Stimulated activated CD4-positive, alpha-beta T cell treated with anti-CD3 and anti-CD28 coated beads, Interleukin-4, amount 100 ng/mL, for 1 hour (primary cell): Measurements from ENCODE around the gene ZCCHC14.
"Not testable (repeated sequence)": the region's sequence is repeated elsewhere in the genome, so short reads cannot be mapped to it uniquely, and the experiment has no call there.

Source experiments
- DNase-seq: peaks from one replicate; pipeline ENCODE4 v3.0.0-alpha.2; 2020

The ZCCHC14 gene

GRCh38 chr16:87523605-87524004 lies 30.8 kb upstream of the ZCCHC14 start:
- DNase-seq: not testable (repeated sequence)

DNA sequence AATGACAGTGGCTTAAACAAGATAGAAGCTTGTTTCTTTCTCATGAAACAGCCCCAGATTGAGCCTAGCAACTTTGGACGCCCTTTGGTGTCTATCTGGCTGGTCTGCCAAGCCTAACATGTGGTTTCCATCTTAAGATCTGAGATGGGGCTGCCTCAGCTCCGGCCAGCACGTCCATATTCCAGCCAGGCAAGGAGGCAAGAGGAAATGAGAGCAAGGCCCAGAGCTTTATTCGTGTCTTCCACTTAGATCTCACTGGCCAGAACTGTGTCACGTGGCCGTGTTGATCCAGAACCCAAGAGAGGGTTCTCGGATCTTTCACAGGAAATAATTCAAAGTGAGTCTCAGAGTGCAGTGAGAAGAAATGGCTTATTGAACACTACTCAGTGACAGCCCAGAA lies 28.9 kb upstream of the ZCCHC14 start:
- DNase-seq: not testable (repeated sequence)

DNA sequence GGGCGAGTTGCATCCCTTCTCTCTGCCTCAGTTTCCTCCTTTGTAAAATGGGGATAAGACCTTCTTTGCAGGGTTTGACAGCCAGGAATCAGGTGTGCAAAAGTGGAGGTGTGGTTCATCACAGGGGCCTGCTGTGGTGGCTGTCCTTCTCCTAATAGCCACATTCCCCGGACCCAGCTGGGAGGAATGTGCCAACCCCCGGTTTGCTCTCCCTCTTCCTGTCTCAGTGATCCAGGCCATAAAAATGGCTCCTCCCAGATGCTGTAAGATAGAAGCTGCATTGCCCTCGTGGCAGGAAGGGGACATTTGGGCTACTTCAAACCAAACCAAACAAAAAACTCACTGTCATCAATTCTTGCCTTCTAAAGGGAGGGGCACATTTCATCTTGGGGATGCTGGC lies 26.3 kb upstream of the ZCCHC14 start:
- not testable (repeated sequence) for DNase-seq

GRCh38 chr16:87518430-87519051 lies 25.7 kb upstream of the ZCCHC14 start:
- DNase-seq: not testable (repeated sequence)

GRCh38 chr16:87517610-87518429 lies 25.0 kb upstream of the ZCCHC14 start:
- not testable (repeated sequence) for DNase-seq

- no peak for DNase-seq
These were observed 23.5 kb upstream of the ZCCHC14 start for GRCh38 chr16:87516361-87516760.

GRCh38 chr16:87515475-87516330 lies 22.9 kb upstream of the ZCCHC14 start:
- DNase-seq: no peak

GRCh38 chr16:87509778-87510177 lies 17.0 kb upstream of the ZCCHC14 start:
- not testable (repeated sequence) for DNase-seq

DNA sequence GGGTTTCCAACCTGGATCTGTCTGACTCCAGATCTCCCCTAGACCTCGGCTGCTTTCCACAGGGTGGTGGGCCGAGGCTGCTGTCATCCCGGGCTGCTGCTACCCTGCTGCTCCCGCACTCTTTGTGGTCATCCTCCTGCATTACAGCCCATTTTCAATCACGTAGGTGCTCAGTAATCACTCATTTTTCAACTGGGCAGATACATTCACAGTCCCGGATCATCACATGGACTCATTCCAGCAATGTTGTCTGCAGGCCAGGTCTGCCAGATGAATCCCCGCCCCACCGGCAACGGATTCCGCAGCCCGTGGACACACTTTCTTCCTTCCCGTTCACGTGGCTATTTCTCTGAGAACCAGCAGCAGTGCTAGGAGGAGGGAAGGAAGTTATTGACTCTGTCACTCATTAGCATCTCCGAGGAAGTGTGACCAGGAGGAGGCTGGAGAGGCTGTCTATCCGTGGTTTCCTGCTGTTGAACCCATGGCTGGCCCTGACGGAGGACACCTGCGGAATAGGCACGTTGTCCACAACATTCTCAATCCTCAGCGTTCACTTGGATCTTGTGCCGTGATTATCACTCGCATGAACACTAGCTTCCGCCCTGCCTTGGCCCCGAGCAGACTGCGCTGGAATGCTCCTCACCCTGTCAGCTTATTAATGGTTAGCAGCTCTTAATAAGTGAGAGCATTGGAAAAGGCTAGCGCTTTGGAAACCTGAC lies 14.7 kb upstream of the ZCCHC14 start:
- no peak for DNase-seq

DNA sequence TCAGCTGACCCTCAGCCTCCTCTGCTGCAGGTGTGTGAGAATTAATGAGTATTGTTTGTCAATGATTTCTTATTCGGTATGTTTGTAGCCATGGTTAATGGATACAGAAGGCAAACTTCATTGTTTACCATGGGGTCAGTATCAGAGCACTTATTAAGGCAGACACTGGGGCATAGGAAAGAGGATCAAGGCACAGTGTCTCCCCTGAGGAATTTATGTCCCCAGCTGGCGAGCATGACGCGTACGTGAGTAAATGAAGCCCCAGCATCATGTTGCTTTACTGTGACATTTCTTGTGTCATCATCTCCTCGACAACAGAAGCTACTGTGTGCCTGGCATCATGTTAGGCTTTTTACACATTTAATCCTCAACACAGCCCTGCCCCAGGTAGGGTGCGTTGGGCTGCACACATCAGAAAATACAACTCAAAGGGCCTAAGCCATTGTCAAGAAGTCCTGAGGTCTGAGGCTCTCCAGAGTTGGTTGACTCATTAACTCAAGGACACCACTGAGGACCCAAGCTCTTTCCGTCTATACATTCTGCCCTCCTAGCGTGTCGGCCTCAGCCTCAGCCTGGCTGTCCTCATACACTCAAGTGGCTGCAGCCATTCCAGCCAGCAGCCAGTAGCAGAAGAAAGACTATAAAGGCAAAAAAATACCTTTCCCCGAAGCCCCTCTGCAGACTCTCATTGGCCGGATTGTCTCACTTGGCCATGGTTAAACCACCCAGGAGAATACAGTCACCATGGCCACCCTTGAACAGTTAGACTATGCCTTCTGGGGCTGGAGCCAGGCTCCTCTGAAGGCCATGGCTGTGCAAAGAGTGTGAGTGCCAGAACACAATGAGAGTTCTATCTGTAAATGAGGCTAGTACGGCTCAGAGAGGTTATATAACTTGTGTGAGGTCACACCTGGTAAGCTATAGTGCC lies 13.9 kb upstream of the ZCCHC14 start:
- no peak for DNase-seq

DNA sequence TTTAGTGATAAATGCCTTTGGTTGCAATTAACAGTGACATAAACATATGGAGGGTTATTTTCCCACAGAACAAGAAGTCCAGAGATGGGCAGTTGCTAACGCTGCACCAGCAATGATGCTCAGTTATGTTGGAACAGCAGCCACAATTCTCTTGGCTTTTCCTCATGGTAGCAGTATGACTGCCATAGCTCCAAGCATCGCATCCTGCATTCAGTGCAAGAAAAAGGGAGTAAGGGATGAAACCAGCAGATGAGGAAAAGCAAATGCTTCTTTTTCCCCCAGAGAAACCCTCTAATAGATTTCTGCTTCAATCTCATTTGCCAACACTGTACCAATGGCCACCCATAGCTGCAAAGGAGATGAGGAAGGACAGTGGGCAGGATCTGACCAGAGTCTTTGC lies 13.0 kb upstream of the ZCCHC14 start:
- no peak for DNase-seq

DNA sequence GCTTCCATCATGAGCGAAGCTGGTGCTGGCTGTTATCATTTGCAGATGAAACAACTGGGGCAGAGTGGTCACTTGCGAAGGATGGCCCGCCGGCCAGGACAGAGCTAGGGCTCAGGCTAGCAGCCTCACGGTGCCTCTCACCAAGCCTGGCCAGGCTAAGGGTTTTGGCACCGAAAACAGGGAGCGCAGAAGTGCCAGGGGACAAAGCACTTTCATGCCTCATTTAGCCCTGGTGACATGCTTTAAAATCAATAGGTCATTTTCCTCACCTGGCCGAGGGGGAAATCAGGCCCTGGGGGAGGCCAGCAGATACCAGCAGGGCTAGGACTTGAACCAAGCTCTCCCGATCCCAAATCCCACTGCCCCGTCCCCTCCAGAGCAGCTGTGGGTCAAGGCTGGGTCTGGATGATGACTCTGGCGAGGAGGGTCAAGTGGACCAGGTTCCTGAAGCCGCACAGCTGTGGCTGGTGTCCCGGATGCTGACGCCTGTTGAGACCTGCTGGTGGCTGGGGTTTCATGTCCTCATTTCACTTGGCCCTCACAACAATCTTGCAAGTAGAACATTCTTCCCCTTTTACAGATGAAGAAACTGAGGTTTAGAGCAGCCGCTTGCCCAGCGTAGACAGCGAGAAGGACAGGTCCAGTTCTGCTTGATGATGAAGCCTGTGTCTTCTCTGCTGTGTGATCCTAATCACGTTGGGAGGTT lies 10.6 kb upstream of the ZCCHC14 start:
- not testable (repeated sequence) for DNase-seq

DNA sequence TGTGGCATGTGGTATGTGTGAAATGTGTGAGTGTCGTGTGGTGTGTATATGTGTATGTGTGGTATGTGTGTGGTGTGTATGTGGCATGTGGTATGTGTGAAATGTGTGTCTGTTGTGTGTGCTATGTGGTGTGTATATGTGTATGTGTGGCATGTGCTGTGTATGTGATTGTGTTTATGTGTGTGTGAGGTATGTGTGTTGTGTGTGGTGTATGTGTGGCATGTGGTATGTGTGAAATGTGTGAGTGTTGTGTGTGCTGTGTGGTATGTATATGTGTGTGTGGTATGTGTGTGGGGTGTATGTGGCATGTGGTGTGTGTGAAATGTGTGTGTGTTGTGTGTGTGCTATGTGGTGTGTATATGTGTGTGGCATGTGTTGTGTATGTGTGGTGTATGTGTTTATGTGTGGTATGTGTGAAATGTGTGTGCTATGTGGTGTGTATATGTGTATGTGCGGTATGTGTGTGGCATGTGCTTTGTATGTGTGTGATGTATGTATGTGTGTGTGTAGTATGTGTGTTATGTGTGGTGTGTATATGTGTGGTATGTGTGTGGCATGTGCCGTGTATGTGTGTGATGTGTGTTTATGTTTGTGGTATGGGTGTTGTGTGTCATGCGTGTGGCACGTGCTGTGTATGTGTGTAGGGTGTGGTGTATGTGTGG lies 9.6 kb upstream of the ZCCHC14 start:
- no peak for DNase-seq

- DNase-seq: no peak
These were observed 8.3 kb upstream of the ZCCHC14 start for GRCh38 chr16:87501117-87501516.

DNA sequence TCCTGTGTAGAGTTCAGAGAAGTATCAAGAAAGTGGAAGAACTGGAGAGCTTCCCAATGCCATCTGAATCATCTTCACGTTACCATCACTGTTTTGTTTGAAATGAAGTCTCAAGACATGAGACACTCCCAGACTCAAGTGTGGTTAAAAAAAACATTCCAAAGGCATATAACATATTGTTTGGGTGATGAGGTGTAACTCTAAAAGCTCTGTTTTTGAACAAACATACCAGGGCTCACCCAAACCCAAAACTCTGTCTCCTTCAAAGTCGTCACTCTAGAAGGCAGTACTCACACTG lies 6.3 kb upstream of the ZCCHC14 start:
- no peak for DNase-seq

DNA sequence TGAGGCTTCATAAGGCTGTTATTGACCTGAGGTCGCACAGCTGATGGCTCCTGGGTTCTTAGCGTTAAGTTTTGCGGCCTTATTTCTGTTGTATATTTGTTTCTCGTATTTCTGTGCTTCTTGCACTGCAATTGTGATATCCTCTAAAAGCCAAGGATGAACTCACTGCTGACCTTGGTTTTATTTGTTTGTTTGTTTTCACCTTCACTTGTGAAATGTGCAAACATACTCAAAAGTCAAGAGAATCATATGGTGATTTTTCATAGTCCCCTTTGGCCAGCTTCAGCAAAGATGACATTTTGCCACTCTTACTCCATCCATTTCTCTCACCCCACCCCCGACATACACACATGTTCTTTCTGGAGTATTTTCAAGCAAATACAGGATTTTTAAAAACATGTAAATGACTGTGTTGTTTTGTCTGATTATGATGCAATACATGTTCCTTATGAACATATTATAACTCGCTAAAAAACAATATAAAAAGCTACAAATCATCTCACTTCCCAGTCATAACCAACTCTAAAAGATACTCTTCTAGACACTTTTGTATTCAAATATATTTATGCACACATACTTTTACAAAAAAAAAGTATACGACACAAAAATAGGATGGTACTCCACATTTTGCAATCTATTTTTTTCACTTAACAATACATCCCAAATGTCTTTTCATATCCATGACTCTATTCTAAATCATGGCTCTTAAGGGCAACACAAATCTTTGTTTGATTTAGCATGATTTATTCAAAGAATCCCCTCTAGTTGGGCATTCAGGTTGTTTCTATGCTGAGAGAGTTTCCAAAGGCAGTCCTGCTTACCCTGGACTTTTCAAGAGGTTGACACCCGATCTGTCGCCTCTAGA lies 5.7 kb upstream of the ZCCHC14 start:
- no peak for DNase-seq

- not testable (repeated sequence) for DNase-seq
These were observed 5.0 kb upstream of the ZCCHC14 start for GRCh38 chr16:87497767-87498290.

DNA sequence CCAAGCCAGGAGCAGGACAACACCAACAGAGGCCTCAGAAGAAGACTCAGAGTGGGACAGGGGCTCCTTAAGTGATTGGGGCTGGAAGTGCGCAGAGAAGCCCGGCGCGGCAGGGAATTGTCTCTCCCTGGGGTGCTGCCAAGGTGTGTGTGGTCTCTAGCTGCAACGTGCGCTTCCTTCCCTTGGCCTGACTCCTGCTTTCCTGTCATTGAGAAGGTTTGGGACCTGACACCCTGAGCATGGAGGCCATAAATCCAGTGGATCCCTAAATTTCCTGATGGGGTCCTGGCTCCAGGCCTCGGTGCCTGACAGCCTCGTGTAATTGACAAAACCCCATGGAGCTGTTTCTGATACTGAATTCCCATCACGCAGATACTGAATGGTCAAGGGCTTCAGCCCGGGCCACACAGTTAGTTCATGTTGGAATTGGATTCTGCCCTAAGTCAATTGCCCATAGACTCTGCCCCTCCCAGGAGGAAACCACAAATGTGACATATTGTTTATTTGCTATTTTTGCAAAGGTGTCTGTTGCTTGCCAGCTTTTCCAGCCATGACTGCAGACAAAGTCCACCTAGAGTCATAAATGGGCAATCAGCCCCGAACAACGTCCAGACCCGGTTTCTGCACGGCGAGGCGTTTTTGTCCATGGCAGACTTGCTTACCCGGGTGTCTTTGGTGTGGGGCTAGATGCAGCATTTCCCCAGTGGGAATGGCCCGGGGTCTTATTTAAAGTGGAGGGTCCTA lies 4.4 kb upstream of the ZCCHC14 start:
- DNase-seq: not testable (repeated sequence)

GRCh38 chr16:87496447-87496801 lies 3.6 kb upstream of the ZCCHC14 start:
- DNase-seq: no peak
